T-helper 1 cell (primary cell): ENCODE measurements around the gene KRTAP4-16.
"Not testable (repeated sequence)": the region's sequence is repeated elsewhere in the genome, so short reads cannot be mapped to it uniquely, and the experiment has no call there.

ENCODE experiments used
- DNase-seq, 5 donors: peaks; one replicate each; pipeline ENCODE4 v3.0.0-alpha.2; 2012 to 2020
- total RNA-seq, 4 donors: gene quantifications; one replicate each; lab custom pipeline; 2026; lab: John Stamatoyannopoulos, UW

The KRTAP4-16 gene
- 0 reads per million in 4 donors for total RNA-seq

DNA sequence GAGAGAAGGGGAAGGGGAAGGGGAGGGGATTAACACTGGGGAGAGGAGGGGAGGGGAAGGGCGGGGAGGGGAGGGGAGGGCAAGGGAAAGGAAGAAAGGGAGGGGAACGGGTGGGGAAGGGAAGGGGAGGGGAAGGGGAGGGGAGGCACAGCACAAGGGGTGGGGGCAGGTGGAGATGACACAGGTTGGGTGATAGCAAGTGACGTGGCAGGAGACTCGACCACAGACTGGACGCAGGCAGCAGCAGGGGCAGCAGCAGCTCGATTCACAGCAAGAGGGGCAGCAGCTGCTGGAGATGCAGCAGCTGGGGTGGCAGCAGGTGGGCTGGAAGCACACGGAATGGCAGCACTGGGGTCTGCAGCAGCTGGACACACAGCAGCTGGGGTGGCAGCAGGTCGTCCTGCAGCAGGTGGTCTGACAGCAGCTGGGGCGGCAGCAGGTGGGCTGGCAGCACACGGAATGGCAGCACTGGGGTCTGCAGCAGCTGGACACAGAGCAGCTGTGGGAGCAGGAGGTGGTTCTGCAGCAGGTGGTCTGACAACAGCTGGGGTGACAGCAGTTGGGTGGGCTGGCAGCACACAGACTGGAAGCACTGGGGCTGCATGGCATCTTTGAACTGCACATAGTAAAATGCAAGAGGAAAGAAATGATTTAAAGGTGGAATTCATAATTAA is at the start of gene KRTAP4-16:
Gene KRTAP4-16, minus strand, starts transcription at position 624 of the 674 bp plus-strand sequence. Its CDS starts 0 bp downstream, at position 624.
- DNase-seq = no peak

GRCh38 chr17:41151525-41151924 is 49.5 kb upstream of the KRTAP4-16 start:
- no peak for DNase-seq

DNA sequence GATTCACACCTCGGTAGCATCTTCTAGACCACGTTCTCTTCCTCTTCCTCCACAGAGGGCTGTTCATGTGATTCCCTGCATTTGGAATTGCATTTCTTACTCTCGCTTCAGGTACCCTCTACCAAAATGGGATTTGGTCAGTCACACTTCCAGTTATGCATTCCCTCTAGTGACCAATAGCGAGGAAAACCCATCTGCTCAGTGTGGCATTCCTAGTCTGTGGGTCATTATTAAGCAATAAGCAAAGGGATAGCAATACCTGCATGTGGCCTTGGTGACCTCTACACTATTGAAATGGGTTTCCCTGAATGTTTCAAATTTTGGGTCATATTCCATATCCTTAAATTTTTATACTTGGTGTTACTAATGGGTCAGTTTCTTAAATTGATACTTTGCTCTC is 48.0 kb upstream of the KRTAP4-16 start:
- DNase-seq = no peak

DNA sequence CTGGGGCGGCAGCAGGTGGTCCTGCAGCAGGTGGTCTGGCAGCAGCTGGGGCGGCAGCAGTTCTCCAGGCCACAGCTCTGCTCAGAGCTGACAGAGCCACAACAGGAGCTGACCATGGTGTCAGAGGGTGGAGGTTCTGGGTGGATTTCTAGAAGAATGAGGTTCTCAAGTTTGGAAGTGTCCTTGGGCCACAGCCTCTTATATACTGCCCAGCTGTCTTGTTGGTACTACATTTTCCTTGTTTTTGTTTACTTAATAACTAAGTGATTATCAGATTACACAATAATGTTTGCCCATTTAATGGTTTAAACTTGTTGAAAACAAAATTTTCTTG is 47.6 kb upstream of the KRTAP4-16 start, which contains the start of gene KRTAP4-5:
Gene KRTAP4-5, minus strand, starts transcription at position 174 of the 334 bp plus-strand sequence. Its CDS starts 58 bp downstream, at position 116.
- no peak for DNase-seq

DNA sequence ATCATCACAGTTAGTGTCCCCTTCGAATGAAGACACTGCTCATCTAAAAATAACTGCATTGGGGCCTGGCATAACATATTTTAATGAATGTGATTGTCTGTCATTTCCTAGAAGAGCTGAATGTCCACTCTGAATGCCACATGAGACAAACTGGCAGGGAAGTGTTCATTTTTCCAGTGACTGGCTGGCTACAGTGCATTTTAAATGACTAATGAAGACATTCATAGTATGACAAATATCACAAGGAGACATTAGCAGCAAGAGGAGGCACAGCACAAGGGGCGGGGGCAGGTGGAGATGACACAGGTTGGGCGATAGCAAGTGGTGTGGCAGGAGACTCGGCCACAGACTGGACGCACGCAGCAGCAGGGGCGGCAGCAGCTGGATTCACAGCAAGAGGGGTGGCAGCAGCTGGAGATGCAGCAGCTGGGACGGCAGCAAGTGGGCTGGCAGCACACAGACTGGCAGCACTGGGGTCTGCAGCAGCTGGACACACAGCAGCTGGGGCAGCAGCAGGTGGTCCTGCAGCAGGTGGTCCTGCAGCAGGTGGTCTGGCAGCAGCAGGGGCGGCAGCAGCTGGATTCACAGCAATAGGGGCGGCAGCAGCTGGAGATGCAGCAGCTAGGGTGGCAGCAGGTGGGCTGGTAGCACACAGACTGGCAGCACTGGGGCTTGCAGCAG is 47.1 kb upstream of the KRTAP4-16 start:
- DNase-seq = not testable (repeated sequence)

GRCh38 chr17:41147531-41148204 is 45.7 kb upstream of the KRTAP4-16 start:
- DNase-seq = no peak

GRCh38 chr17:41145261-41145660 is 43.3 kb upstream of the KRTAP4-16 start:
- no peak for DNase-seq

DNA sequence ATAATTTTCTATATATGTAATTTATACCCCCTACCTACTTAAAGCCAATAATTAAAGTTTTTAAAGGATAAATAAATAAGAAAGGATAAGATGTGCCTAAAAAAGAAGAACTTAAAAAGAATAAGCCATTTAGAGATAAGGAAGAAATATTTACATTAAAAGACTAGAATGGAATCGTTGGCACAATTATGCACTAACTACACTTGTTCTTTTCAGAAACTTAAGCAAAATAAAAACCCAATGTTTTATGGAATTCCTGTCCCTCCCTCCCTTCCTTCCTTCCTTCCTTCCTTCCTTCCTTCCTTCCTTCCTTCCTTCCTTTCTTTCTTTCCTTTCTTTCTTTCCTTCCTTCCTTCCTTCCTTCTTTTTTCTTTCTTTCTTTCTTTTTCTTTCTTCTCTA is 42.8 kb upstream of the KRTAP4-16 start:
- DNase-seq = no peak

DNA sequence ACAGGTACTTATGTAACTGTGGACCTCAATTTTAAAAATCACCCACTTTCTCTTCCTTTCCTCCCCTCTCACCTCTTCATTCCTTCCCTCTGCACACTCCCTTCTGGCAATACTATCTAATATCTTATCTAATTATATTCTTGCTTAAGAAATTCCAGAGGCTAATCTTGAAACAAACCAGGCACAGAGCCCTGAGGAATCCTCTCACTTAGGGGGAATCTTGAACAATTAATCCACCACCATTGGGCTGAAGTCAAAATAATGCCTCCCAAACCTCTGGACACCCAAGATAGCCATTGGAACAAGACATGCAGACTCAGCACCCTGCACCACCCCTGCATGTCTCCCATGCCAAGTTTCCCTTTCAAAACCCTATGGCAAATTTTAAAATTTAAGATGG is 39.4 kb upstream of the KRTAP4-16 start:
- no peak for DNase-seq

DNA sequence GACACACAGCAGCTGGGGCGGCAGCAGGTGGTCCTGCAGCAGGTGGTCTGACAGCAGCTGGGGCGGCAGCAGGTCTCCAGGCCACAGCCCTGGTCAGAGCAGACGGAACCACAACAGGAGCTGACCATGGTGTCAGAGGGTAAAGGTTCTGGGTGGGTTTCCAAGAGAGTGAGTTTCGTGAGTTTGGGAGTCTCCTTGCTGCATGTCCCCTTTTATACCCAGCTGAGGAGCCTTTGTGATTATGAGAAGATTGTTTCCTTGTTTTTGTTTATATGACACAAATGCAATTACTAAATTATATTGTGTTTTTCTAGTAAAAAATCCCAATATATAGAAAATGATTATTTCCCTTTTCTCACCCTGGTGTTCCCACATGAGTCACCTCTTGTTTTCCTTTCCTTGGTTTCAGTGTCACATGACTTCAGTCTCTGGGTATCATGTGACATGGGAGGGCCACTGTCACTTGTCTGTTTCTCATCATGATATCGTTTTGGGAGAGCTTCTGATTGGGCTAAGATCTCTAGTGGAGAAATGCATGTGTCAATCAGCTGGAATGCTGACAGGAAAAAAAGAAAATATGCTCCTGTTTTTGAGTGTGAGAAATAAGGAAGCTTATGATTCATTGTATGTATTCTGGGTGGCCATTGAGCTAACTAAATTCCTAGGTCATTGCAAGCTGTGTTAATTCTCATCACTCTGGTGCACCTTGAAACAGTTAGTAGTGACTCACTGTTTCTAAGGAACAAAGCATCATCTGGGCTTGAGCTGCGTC is 38.5 kb upstream of the KRTAP4-16 start, which contains the start of gene KRTAP4-6:
Gene KRTAP4-6, minus strand, starts transcription at position 185 of the 772 bp plus-strand sequence. Its CDS starts 57 bp downstream, at position 128.
- DNase-seq = no peak

DNA sequence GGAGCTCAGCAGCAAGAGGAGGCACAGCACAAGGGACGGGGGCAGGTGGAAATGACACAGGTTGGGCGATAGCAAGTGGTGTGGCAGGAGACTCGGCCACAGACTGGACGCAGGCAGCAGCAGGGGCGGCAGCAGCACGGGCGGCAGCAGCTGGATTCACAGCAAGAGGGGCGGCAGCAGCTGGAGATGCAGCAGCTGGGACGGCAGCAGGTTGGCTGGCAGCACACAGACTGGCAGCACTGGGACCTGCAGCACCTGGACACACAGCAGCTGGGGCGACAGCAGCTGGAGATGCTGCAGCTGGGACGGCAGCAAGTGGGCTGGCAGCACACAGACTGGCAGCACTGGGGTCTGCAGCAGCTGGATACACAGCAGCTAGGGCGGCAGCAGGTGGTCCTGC is 37.9 kb upstream of the KRTAP4-16 start:
- DNase-seq = not testable (repeated sequence)

GRCh38 chr17:41133880-41134735 is 32.1 kb upstream of the KRTAP4-16 start:
- DNase-seq = no peak

- DNase-seq = no peak
These were observed 30.0 kb upstream of the KRTAP4-16 start for GRCh38 chr17:41131979-41132378.

GRCh38 chr17:41127371-41127770 is 25.4 kb upstream of the KRTAP4-16 start:
- DNase-seq = no peak

DNA sequence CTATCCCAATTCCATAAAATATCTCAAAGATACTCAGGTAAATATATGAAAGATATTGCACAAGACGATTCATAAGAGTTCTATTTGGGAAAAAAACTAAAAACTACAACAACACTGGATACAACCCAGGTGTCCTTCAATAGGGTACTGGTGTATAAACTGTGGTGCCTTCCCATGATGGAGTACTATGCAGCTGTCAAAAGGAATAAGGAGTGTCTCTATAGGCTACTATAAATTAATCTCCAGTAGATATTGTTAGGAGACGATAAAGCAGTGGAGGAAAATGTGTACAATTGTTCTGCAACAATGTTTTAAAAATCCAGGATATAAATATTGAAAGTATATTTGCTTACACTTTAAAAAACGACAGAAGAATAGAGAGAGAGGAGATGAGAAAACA is 24.4 kb upstream of the KRTAP4-16 start:
- DNase-seq = no peak

GRCh38 chr17:41125064-41125463 is 23.1 kb upstream of the KRTAP4-16 start:
- no peak for DNase-seq

DNA sequence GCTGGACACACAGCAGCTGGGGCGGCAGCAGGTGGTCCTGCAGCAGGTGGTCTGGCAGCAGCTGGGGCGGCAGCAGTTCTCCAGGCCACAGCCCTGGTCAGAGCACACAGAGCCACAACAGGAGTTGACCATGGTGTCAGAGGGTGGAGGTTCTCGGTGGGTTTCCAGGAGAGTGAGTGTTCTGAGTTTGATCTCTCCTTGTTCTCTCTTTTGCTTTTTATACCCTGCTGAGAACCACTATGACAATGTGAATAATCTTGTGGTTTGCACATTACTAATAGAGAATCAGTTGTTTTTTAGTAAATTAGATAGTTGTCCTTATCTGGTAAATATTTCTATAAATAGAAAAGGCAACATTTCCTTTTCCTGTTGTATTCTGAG is 22.0 kb upstream of the KRTAP4-16 start, which contains the start of gene KRTAP4-12:
Gene KRTAP4-12, minus strand, starts transcription at position 192 of the 381 bp plus-strand sequence. Its CDS starts 60 bp downstream, at position 132.
- DNase-seq = not testable (repeated sequence)

- not testable (repeated sequence) for DNase-seq
These were observed 21.4 kb upstream of the KRTAP4-16 start for GRCh38 chr17:41123292-41123990.

- no peak for DNase-seq
These were observed 19.7 kb upstream of the KRTAP4-16 start for GRCh38 chr17:41121742-41122141.

GRCh38 chr17:41119696-41120690 is 18.0 kb upstream of the KRTAP4-16 start:
- DNase-seq = not testable (repeated sequence)
